ENCODE results near the gene RNF115.
A peak's percentile ranks its signal among the peaks of the same experiment; 100 is the strongest.
"Not testable (repeated sequence)": the region's sequence is repeated elsewhere in the genome, so short reads cannot be mapped to it uniquely, and the experiment has no call there.

The RNF115 gene

GRCh38 chr1:145729196-145729595 is 94.7 kb downstream of the RNF115 start:
- DNase-seq = no peak

DNA sequence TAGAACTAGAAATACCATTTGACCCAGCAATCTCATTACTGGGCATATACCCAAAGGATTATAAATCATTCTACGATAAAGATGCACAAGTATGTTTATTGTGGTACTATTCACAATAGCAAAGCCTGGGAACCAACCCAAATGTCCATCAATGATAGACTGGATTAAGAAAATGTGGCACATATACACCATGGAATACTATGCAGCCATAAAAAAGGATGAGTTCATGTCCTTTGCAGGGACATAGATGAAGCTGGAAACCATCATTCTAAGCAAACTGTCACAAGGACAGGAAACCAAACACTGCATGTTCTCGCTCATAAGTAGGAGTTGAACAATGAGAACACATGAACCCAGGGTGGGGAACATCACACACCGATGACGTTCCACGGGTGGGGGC is 97.7 kb downstream of the RNF115 start:
- DNase-seq = not testable (repeated sequence)

GRCh38 chr1:145720878-145721671 is 102.8 kb downstream of the RNF115 start:
- DNase-seq = peak; percentile 56 to 63

GRCh38 chr1:145720556-145720877 is 103.4 kb downstream of the RNF115 start:
- DNase-seq = no peak

- no peak for DNase-seq
These were observed 104.4 kb downstream of the RNF115 start, which contains the start of gene CD160 for GRCh38 chr1:145719230-145720079. TSS of gene CD160 (plus strand) at chr1:145719499. CDS start at chr1:145728328, 8,829 bp downstream.

- DNase-seq = not testable (repeated sequence)
These were observed 105.4 kb downstream of the RNF115 start for GRCh38 chr1:145718465-145718864.

GRCh38 chr1:145717833-145718232 is 106.1 kb downstream of the RNF115 start:
- no peak for DNase-seq

GRCh38 chr1:145716641-145717345 is 107.1 kb downstream of the RNF115 start:
- DNase-seq = no peak

- DNase-seq = no peak
These were observed 109.3 kb downstream of the RNF115 start for GRCh38 chr1:145714524-145715111.

DNA sequence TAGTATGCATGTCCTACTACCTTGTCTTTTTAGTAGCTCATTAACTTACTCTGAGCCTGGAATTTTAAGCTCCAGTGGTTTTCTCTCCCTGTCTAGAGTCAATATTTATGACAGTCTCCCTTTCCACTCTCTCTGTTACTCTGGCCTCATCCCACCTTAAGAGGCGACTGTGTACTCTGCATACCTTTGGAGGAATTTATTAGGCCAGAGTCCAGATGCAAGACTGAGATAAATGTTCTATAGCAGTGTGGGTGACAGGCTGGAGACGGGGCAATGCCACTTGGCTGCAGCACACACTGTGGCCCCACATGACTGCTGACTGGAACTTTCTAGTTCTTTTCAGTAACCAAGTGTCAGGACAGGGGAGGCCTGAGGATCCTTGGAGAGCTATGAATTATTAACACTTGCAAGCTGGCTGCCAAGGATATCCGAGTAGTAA is 112.7 kb downstream of the RNF115 start:
- DNase-seq = no peak

DNA sequence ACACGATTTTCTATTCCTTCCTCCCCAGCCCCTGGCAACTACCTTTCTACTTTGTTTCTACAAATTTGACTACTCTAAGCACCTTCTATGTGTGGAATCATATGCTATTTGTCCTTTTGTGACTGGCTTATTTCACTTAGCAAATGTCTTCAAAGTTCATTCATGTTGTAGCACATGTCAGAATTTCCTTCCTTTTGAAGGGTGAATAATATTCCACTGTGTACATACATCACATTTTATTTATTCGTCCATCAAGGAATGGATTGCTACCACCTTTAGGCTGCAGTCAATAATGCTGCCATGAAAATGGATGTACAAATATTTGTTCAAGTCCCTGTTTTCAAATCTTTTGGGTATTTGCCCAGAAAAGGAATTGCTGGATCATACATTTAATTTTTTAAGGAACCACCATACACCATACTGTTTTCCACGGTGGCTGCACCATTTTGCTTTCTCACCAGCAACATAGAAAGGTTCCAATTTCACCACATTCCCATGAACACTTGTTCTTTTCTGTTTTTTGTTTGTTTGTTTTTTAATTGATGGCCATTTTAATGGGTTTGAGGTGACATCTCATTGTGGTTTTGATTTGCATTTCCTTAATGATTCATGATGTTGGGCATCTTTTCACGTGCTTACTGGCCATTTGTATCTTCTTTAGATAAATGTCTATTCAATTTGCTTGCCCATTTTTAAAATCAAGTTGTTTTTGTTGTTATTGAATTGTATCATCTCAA is 113.4 kb downstream of the RNF115 start:
- DNase-seq = no peak

- DNase-seq = no peak
These were observed 115.8 kb downstream of the RNF115 start for GRCh38 chr1:145708063-145708462.

DNA sequence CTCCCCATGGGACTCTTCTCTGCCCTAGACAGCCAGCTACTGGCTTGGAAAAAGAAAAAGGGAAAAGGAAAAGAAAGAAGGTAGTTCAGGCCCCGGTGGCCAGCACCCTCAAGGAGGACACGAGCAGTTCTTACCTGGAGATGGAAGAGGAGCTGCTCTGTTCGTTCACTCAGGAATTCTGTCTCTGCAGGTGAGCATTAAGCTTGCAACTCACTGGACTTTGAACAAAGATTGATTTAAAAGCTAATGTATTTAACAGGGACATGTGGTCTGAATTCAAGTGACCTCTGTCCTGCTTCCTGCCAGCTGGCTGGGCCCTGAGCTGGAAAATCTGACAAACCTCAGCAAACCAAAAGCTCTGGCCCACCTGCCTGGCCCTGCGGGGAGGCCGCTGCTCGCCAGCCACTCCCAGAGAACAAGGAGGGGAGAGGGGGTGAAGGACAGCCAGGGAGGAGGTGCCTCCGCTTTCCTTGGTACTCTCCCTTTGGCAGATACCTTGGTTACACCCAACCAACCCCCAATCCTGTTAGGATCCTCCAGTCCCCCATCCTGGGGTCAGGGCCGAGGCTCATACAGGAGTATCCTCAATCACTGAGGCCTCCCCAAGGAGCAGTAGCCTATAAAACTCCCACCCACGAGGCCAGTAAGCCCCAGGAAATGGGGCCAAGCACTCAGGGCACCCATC is 116.6 kb downstream of the RNF115 start, which contains the start of gene PDZK1:
TSS of gene PDZK1 (minus strand) at position 186 of the 685 bp plus-strand sequence. CDS start 19,347 bp downstream, outside the sequence.
- no peak for DNase-seq

GRCh38 chr1:145706086-145706664 is 117.7 kb downstream of the RNF115 start:
- no peak for DNase-seq

DNA sequence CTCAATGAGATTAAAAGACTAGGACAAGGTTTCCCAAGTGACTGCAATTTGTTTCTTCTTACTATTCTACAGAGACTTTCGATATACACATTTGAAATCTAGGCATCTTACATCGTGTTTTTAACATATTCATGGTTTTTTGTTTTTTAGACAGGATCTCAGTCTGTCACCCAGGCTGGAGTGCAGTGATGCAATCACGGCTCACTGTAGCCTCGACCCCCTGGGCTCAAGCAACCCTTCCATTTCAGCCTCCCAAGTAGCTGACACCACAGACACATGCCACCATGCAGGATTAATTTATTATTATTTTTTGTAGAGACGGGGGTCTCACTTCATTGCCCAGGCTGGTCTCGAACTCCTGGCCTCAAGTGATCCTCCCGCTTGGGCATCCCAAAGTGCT is 118.3 kb downstream of the RNF115 start:
- DNase-seq = no peak

GRCh38 chr1:145702826-145703225 is 121.1 kb downstream of the RNF115 start:
- no peak for DNase-seq

DNA sequence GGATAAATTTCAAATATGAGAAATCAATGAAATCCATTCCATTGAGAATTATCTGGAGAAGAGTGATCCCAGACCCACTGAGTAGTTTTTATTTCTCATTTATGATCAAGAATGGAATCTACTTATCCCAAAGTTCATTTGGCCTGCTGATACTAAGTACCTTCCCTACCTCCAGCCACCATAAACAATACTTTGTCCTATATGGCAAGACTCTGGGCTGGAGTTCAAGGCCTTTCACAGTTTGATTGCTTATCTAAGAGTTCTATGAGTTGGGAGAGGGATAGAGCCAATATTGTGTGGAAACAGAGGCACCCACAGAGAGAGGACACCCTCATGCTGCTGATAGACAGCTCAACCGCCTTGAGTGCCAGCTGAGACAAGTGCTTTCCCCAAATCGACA is 121.8 kb downstream of the RNF115 start:
- no peak for DNase-seq

- no peak for DNase-seq
These were observed 122.5 kb downstream of the RNF115 start for GRCh38 chr1:145701306-145701862.

DNA sequence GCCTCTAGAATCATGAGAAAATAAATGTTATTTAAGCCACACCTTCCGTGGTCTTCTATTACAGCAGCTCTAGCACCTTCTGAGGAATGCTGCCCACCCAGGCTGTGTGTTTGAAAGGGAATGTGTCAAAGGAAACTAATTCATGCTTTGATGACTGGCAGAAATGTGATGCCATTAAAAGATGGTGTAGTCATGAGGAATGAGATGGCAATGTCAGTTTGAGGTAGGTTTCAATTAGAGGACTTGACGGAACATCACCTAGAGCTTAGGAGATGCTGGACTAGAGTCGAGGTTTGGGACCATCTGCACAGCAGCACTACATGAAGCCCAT is 127.3 kb downstream of the RNF115 start:
- DNase-seq = no peak

DNA sequence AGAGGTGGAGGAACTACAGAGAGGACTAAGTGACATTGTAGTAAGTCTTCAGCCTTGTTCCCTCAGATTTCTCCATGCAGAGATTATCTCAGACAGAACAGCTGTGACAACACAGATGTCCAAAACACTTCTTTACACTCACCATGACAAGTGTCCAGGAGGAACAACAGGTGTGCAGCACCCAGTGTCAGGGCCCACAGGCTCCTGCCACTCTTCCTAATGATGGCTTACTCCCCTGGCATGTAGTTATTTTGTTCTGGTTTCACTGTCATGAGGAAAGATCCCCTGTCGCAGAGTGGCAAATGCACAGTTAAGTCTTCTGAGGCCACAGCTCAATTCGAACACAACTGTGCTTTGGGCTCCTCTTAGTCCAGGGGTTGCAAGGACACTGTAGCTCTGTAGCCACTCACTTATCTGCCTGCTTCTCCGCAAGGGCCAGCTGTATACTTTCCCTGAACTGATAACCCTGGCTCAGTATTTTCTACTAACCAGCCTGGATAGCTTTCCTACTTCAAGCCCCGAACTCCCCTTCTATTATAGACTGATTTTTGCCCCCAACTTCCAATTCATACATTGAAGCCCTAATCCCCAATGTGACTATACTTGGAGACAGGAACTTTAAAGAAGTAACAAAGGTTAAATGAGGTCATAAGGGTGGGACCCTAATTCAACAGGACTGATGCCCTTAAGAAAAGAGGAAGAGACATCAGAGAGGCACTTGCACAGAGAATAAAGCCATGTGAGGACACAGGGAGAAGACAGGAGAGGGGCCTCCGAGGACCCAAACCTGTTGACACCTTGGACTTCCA is 127.9 kb downstream of the RNF115 start:
- no peak for DNase-seq
